ENCODE data around the gene STOML2.

- TF ChIP-seq CTCF (IDR thresholded peaks at IDR 0.05), result no peak
- no peak for TF ChIP-seq POLR2A (IDR thresholded peaks at IDR 0.05)
- TF ChIP-seq POLR2AphosphoS5 (IDR thresholded peaks at IDR 0.05; ENCODE audit: insufficient read depth in 1 of 2, low read depth in 1 of 2), result no peak
Observed at GRCh38 chr9:35067056-35067455, 35.9 kb downstream of the STOML2 start.
